Measurements from ENCODE around the gene CACNA1C.

Gene CACNA1C

GRCh38 chr12:2463719-2464118 lies 410.9 kb downstream of the CACNA1C start:
- Histone ChIP-seq H3K9ac (ENCODE audit: low read length) (no peak overlapping the region), H3K36me3 (ENCODE audit: control insufficient read depth, insufficient read depth, low read length, severe bottlenecking) (peaks cover 53% of the 10 kb centered on the region)

GRCh38 chr12:2465681-2466080 lies 412.9 kb downstream of the CACNA1C start:
- no peak for DNase-seq (ENCODE audit: low read depth)
- peaks cover 46% of the 10 kb centered on the region for H3K36me3 ChIP-seq (ENCODE audit: control insufficient read depth, insufficient read depth, low read length, severe bottlenecking)
- no peaks in the 10 kb centered on the region for H3K9me3 ChIP-seq (ENCODE audit: control insufficient read depth, low read length)
- no peaks in the 10 kb centered on the region for H3K27me3 ChIP-seq (replicated peaks; ENCODE audit: control insufficient read depth, insufficient read depth, low read length)
- no peak overlapping the region for H3K9ac ChIP-seq (ENCODE audit: low read length)
- peaks cover 3% of the 10 kb centered on the region for H3K4me1 ChIP-seq (ENCODE audit: control insufficient read depth, insufficient read depth, low read length)
- H3K4me3 ChIP-seq (ENCODE audit: low read length) = no peak overlapping the region

More at GRCh38 chr12:2463719-2464118, 410.9 kb downstream of the CACNA1C start:
- H3K4me3 ChIP-seq (ENCODE audit: low read length) = no peak overlapping the region
- no peaks in the 10 kb centered on the region for H3K27me3 ChIP-seq (replicated peaks; ENCODE audit: control insufficient read depth, insufficient read depth, low read length)
- H3K9me3 ChIP-seq (ENCODE audit: control insufficient read depth, low read length) = no peaks in the 10 kb centered on the region
- peaks cover 3% of the 10 kb centered on the region for H3K4me1 ChIP-seq (ENCODE audit: control insufficient read depth, insufficient read depth, low read length)
- no peak for DNase-seq (ENCODE audit: low read depth)

DNA sequence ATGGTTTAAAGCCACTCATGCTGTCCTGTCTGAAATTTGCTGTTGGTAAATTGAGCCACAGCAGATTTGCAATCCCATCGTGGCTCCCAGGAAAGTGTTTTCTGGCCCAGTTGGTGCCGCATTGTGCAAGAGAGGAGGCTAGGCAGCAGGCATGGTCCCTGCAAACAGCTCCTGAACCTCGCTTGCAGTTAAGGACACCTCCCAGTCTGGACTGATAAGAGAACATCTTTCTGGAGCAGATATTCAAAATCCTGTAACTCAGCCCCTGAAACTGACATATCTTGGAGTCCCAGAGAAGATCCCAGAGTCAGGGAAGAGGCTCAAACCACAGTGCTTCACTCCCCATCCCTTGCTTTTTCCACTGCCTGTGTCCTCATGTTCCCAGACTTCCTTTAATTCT lies 413.4 kb downstream of the CACNA1C start:
- Histone ChIP-seq H3K27me3 (replicated peaks; ENCODE audit: control insufficient read depth, insufficient read depth, low read length) (no peaks in the 10 kb centered on the region), H3K9ac (ENCODE audit: low read length) (no peak overlapping the region), H3K4me3 (ENCODE audit: low read length) (no peak overlapping the region), H3K36me3 (ENCODE audit: control insufficient read depth, insufficient read depth, low read length, severe bottlenecking) (peaks cover 41% of the 10 kb centered on the region), H3K9me3 (ENCODE audit: control insufficient read depth, low read length) (no peaks in the 10 kb centered on the region), H3K4me1 (ENCODE audit: control insufficient read depth, insufficient read depth, low read length) (peaks cover 3% of the 10 kb centered on the region)
- DNase-seq (ENCODE audit: low read depth) = no peak

GRCh38 chr12:2467447-2468195 lies 414.8 kb downstream of the CACNA1C start:
- H3K4me1 ChIP-seq (ENCODE audit: control insufficient read depth, insufficient read depth, low read length) = peaks cover 3% of the 10 kb centered on the region
- DNase-seq (ENCODE audit: low read depth) = no peak
- H3K9me3 ChIP-seq (ENCODE audit: control insufficient read depth, low read length) = no peaks in the 10 kb centered on the region
- H3K36me3 ChIP-seq (ENCODE audit: control insufficient read depth, insufficient read depth, low read length, severe bottlenecking) = peaks cover 27% of the 10 kb centered on the region
- H3K9ac ChIP-seq (ENCODE audit: low read length) = no peak overlapping the region
- H3K4me3 ChIP-seq (ENCODE audit: low read length) = no peak overlapping the region
- no peaks in the 10 kb centered on the region for H3K27me3 ChIP-seq (replicated peaks; ENCODE audit: control insufficient read depth, insufficient read depth, low read length)

DNA sequence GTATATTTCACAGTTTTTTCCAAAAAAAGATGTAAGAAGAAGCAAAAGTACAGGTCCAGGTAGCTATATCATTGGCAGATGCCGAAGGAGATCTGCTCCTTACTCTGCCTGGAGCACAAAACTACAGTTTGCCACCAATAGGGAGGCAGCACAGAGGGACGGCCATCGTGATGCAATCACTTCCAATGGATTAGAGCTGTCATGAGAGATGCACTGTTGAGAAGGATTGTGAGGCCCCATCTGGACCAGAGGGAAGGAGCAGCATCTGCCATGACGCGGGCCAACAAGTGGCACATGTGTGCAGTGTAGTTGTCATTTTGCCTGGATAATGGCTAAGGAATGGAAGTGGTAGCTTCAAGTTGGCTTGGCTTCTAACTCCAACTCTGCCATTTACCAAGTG lies 423.2 kb downstream of the CACNA1C start:
- H3K27me3 ChIP-seq (replicated peaks; ENCODE audit: control insufficient read depth, insufficient read depth, low read length) = no peaks in the 10 kb centered on the region
- H3K4me3 ChIP-seq (ENCODE audit: low read length) = no peak overlapping the region
- peaks cover 15% of the 10 kb centered on the region for H3K36me3 ChIP-seq (ENCODE audit: control insufficient read depth, insufficient read depth, low read length, severe bottlenecking)
- no peak for DNase-seq (ENCODE audit: low read depth)
- no peaks in the 10 kb centered on the region for H3K4me1 ChIP-seq (ENCODE audit: control insufficient read depth, insufficient read depth, low read length)
- H3K9ac ChIP-seq (ENCODE audit: low read length) = no peak overlapping the region
- no peaks in the 10 kb centered on the region for H3K9me3 ChIP-seq (ENCODE audit: control insufficient read depth, low read length)

DNA sequence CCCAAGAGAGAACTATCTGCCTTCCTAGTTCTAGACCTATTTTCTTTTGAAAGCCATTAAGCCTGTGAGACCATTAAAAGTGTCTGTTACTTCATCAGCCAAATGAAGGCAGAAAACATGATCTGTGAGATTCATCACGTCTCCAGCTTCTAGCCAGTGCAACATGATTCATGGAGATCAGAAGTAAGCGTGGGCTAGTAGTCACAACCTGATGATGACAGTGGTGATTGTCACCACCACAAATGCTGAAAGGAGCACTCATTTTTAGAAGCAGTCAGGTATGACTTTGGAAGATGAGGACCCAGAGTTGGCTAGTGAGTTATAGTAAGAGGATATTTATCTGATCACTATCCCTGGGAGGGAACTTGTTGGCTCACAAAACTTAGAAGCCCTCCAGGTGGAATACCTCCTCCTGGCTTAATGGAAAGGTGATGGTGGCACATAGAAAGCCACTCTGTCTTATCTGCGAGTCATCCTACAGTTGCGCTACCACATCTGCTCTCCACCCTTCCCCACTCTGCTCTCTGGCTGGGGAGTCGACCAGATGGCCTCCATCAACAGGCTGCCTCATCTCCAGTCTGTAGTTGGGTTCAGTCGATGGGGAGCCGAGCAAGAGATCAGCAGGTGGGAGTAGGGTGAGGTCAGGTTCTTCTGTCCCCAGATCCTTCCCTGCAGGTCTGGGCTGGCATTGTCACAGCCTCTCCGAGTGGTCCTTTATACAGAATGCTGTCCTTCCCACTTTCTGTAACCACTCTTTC lies 424.4 kb downstream of the CACNA1C start:
- DNase-seq (ENCODE audit: low read depth) = no peak
- Histone ChIP-seq H3K4me3 (ENCODE audit: low read length) (no peak overlapping the region), H3K9ac (ENCODE audit: low read length) (no peak overlapping the region), H3K4me1 (ENCODE audit: control insufficient read depth, insufficient read depth, low read length) (no peaks in the 10 kb centered on the region), H3K36me3 (ENCODE audit: control insufficient read depth, insufficient read depth, low read length, severe bottlenecking) (peaks cover 15% of the 10 kb centered on the region), H3K9me3 (ENCODE audit: control insufficient read depth, low read length) (no peaks in the 10 kb centered on the region), H3K27me3 (replicated peaks; ENCODE audit: control insufficient read depth, insufficient read depth, low read length) (no peaks in the 10 kb centered on the region)

DNA sequence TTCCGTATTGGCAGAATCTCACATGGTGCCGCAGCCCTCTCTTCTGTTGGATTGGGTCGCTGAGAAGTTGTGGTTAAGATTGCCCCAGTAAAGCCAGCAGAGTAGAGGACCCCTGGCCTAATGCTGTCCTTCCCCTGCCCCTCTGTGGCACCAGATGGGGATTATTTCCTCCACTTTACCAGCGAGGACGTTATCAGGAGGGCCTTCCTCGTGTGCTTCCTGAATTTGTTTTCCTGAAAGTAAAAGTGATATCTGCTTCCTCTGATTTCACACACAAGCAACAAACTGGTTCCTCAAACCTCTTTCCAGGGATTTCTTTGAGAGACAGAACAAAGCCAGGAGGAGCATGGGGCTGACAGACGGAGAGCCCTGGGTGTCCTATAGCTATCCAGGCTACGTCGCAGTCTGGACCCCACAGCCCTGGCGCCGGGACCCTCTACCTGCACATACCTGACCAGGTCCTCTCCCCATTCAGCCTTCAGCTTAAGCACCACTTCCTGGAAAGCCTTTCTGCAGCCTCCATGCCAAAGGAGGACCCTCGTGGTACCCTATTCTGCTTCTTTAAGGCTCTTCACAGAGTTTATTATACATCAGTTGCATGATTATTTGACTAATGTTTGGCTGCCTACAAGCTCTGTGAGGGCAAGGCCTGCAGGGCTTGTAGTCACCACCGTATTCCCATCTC lies 427.2 kb downstream of the CACNA1C start:
- Histone ChIP-seq H3K36me3 (ENCODE audit: control insufficient read depth, insufficient read depth, low read length, severe bottlenecking) (peaks cover 15% of the 10 kb centered on the region), H3K9me3 (ENCODE audit: control insufficient read depth, low read length) (no peaks in the 10 kb centered on the region), H3K4me1 (ENCODE audit: control insufficient read depth, insufficient read depth, low read length) (no peaks in the 10 kb centered on the region), H3K27me3 (replicated peaks; ENCODE audit: control insufficient read depth, insufficient read depth, low read length) (no peaks in the 10 kb centered on the region), H3K9ac (ENCODE audit: low read length) (no peak overlapping the region), H3K4me3 (ENCODE audit: low read length) (no peak overlapping the region)
- DNase-seq (ENCODE audit: low read depth) = no peak

DNA sequence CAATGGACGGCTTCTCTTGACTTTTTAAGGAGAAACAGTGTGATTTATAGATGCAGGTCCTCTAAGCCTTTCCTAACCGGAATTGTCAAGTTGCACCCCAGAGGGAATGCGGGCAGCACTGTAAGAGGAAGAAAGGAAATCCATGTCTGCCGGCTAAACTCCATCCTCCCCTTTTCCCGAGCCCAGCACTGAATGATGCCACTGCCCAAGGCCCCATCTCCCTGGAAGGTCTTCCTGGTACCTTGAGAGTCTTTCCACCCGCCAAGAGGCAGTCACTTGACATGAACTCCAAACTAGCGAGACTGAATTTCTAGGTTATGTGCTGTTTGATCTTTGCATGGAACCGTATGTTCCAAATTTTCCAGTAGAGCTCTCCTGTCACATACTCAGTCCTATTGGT lies 428.6 kb downstream of the CACNA1C start:
- H3K4me3 ChIP-seq (ENCODE audit: low read length) = no peak overlapping the region
- H3K9ac ChIP-seq (ENCODE audit: low read length) = no peak overlapping the region
- H3K4me1 ChIP-seq (ENCODE audit: control insufficient read depth, insufficient read depth, low read length) = no peaks in the 10 kb centered on the region
- no peaks in the 10 kb centered on the region for H3K27me3 ChIP-seq (replicated peaks; ENCODE audit: control insufficient read depth, insufficient read depth, low read length)
- no peak for DNase-seq (ENCODE audit: low read depth)
- H3K9me3 ChIP-seq (ENCODE audit: control insufficient read depth, low read length) = no peaks in the 10 kb centered on the region
- peaks cover 18% of the 10 kb centered on the region for H3K36me3 ChIP-seq (ENCODE audit: control insufficient read depth, insufficient read depth, low read length, severe bottlenecking)

- H3K9me3 ChIP-seq (ENCODE audit: control insufficient read depth, low read length) = no peaks in the 10 kb centered on the region
- no peak overlapping the region for H3K4me3 ChIP-seq (ENCODE audit: low read length)
- H3K4me1 ChIP-seq (ENCODE audit: control insufficient read depth, insufficient read depth, low read length) = no peaks in the 10 kb centered on the region
- no peaks in the 10 kb centered on the region for H3K27me3 ChIP-seq (replicated peaks; ENCODE audit: control insufficient read depth, insufficient read depth, low read length)
- H3K9ac ChIP-seq (ENCODE audit: low read length) = no peak overlapping the region
- peaks cover 23% of the 10 kb centered on the region for H3K36me3 ChIP-seq (ENCODE audit: control insufficient read depth, insufficient read depth, low read length, severe bottlenecking)
- no peak for DNase-seq (ENCODE audit: low read depth)
These were observed 429.2 kb downstream of the CACNA1C start for GRCh38 chr12:2481951-2482350.

DNA sequence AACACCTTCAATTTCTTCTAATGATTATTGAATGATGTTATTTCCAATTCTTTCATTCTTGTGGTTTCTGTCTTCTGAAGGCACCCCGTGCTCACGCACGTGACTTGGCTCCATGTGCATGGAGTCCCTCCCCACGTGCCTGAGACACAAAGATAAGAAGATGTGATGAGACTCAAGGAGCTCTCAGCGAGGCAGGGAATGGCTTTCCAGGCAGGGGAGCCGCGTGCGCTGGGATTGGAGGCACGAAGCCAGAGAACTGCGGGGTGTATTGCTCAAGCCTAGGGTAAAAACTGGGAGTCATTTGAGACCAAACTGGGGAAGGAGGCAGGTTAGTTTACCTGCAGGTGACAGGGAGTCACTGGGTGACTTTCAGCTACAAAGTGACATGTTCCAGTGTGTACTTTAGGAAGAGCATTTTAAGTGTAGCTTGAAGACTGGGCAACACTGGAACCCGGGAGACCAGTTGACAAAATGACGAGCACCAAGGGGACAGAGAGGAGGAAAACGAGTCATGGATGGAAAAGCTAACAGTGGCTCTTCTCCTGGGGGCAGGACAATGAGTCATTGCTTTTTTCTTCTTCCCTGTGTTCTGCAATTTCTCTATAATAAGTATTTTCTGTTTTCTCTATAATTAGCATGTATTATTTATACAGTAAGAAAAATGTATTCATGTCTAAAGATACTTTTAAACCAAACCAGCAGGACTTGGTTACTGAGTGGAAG lies 430.3 kb downstream of the CACNA1C start:
- no peaks in the 10 kb centered on the region for H3K4me1 ChIP-seq (ENCODE audit: control insufficient read depth, insufficient read depth, low read length)
- no peaks in the 10 kb centered on the region for H3K9me3 ChIP-seq (ENCODE audit: control insufficient read depth, low read length)
- DNase-seq (ENCODE audit: low read depth) = peak; percentile 2
- peaks cover 28% of the 10 kb centered on the region for H3K36me3 ChIP-seq (ENCODE audit: control insufficient read depth, insufficient read depth, low read length, severe bottlenecking)
- no peak overlapping the region for H3K4me3 ChIP-seq (ENCODE audit: low read length)
- H3K27me3 ChIP-seq (replicated peaks; ENCODE audit: control insufficient read depth, insufficient read depth, low read length) = no peaks in the 10 kb centered on the region
- no peak overlapping the region for H3K9ac ChIP-seq (ENCODE audit: low read length)

DNA sequence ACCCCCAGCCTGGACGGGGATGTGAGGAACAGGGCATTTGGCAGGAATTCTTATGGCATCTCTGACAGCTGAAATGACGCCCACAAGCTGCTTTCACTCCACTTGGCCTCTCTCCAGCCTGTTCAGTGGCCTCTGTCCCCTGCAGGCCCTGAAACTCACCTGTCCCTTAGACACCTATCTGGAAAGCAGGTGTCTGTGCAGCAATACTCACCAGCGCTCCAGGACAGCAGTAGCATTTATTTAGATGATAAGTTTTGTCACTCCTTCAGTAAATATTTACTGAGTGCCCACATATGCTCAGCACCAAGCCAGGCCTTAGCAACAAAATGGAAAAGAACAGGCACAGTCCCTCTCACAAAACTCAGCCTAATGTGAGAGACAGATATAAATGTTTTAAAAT lies 430.9 kb downstream of the CACNA1C start:
- Histone ChIP-seq H3K4me3 (ENCODE audit: low read length) (no peak overlapping the region), H3K27me3 (replicated peaks; ENCODE audit: control insufficient read depth, insufficient read depth, low read length) (no peaks in the 10 kb centered on the region), H3K4me1 (ENCODE audit: control insufficient read depth, insufficient read depth, low read length) (no peaks in the 10 kb centered on the region), H3K9me3 (ENCODE audit: control insufficient read depth, low read length) (no peaks in the 10 kb centered on the region), H3K36me3 (ENCODE audit: control insufficient read depth, insufficient read depth, low read length, severe bottlenecking) (peaks cover 28% of the 10 kb centered on the region), H3K9ac (ENCODE audit: low read length) (no peak overlapping the region)
- no peak for DNase-seq (ENCODE audit: low read depth)
